HG02885 (cell line): ENCODE measurements around the gene TMEM130.
"Not testable (repeated sequence)": the region's sequence is repeated elsewhere in the genome, so short reads cannot be mapped to it uniquely, and the experiment has no call there.

Experiments used
- ATAC-seq: cut with Tn5 transposase; IDR thresholded peaks from one replicate; pipeline ENCODE4 v1.9.1; 2021; ENCODE audit warnings: mild to moderate bottlenecking; ENCODE audit not compliant: unreplicated experiment, poor library complexity

The TMEM130 gene

GRCh38 chr7:98855610-98856422 is 14.0 kb downstream of the TMEM130 start:
- no peak for ATAC-seq

DNA sequence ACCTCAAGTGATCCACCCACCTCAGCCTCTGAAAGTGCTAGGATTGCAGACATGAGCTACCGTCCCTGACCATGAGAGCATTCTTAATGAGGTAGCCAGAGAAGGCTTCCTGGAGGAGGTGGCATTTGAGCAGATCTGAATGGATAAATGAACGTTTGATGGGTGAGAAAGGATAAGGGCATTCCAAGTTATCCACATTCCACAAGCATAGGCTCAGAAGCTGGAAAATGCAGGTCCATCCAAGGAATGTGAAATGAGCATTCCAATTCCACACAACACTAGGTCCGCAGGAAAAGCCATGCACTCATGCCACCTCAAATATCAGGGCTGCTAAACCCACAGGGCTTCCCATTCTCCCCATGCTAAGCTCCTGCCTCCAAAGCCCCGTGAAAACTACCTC is 17.0 kb downstream of the TMEM130 start:
- no peak for ATAC-seq

DNA sequence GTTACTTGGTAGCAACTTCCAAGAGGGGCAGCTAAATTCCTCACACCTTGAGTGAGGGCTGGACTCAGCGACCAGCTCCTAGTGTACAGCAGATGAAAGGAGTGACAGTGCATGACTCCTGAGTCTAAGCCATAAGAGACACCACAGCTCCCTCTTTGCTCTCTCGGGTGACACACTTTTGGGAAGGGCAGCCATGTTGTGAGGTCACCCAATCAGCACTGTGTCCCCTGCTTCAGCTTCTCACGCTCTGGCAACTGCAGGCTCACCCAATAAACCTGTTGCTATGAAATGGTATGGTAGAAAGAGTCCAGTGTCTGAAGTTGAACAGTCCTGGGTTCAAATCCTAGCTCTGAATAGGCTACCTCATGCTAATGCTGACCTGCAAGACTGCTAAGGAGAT is 20.9 kb downstream of the TMEM130 start:
- ATAC-seq, result no peak

DNA sequence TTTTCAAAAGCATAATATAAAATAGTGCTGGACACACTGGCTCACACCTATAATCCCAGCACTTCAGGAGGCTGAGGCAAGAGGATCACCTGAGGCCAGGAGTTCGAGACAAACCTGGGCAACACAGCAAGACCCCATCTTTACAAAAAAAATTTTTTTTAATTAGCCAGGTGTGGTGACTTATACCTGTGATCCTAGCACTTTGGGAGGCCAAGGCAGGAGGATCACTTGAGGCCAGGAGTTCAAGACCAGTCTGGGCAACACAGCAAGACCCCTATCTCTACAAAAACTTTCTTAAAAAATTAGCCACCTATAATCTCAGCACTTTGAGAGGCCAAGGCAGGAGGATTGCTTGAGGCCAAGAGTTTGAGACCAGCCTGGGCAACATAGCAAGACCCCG is 27.3 kb downstream of the TMEM130 start:
- ATAC-seq, result not testable (repeated sequence)

DNA sequence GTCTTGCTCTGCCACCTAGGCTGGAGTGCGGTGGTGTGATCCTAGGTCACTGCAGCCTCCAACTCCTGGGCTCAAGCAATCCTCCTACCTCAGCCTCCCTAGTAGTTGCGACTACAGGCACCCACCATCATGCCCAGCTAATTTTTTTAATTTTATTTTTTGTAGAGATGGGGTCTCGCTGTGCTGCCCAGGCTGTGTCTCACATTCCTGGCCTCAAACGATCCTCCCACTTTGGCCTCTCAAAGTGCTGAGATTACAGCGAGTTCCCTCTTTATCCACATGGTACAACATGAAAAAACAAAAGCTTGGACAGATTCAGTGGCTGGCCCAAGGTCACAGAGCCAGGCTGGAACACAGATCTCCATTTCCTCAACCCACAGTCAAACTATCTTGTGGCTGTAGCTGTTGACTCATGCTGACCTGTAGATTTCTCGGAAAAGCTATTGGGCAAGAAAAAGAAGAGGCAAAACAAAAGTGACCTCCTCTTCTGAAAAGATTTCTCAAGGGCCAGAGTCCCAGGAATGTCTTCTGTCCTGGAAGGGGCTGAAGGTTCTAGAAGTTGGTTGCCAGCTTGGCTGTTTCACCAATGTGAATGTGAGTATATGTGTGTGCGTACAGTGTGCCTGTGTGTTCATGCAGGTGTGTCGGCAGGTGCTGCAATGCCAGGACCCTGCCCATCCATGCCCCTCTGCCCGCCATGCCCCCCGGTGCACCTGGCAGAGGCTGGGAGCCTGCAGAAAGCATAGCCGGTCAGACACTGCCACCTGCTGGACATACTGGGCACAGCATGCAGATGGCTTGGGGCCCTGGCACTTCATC is 28.4 kb downstream of the TMEM130 start:
- ATAC-seq, result peak; percentile 41

DNA sequence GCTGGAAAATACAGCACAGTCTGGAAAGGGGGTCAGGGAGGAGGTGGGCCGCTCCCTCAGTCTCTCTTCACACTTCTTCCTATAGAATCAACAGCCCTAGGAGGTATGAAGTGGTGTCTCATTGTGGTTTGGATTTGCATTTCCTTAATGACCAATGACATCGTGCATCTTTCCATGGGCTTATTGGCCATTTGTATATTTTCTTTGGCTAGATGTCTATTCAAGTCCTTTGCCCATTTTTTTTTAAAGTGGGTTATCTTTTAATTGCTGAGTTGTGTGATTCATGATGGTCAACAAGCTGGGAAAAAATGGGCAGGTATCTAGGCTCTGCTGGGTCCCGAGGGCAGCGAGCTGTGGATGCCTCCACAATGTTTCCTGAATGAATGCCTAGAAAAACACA is 29.1 kb downstream of the TMEM130 start:
- no peak for ATAC-seq

DNA sequence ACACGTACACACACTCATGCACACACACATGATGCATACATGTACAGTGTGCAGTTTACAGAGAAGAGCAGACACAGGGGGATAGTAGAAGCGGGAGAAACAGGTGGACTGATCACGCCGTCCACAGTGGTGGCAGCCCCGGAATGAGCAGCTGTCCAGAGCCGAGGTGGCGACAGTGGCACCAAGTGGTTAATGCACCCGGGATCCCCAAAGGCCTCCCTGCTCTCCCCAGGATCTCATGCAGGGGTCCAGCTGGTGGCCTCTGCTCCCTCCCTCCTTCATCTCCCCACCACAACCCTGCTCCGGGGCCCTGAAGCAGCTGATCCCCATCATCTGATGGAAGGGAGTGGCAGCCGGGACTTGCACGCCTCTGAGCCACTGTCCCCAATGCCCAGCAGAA is 29.7 kb downstream of the TMEM130 start:
- ATAC-seq, result no peak

GRCh38 chr7:98837630-98837972 is 32.2 kb downstream of the TMEM130 start:
- no peak for ATAC-seq

- no peak for ATAC-seq
Observed at GRCh38 chr7:98836811-98837629, 32.8 kb downstream of the TMEM130 start.

DNA sequence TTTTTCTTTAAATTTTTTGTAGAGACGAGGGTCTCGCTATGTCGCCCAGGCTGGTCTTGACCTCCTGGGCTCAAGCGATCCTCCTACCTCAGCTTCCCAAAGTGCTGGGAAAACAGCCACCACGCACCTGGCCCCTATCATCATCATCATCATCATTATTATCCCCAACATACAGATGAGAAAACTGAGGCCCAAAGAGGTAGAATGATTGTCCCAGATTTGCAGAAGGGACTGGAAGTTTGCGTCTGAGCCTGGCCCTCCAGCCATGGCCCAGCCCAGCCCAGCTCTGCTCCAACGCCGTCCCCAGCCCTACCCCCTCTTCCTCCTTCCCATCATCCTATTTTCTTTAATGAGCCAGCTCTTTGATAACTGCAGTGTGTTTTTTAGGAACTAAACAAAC is 34.9 kb downstream of the TMEM130 start:
- ATAC-seq, result no peak

DNA sequence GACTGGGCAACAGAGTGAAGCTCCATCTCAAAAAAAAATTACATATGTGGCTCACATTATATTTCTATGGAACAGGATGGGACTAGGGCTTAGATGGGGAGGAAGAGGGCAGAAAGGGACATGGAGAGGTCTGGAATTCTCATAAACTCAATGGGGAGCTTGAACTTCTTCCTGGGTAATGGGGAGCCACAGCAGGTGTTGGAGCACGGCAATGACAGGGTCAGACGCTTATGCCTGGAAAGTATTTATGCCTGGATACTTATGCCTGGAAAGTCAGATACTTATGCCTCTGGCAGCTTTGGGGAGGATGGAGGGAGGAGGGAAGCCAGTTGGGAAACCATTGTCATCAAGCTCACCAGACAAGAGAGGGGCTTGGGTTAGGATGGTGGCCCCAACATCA is 36.8 kb downstream of the TMEM130 start:
- no peak for ATAC-seq

DNA sequence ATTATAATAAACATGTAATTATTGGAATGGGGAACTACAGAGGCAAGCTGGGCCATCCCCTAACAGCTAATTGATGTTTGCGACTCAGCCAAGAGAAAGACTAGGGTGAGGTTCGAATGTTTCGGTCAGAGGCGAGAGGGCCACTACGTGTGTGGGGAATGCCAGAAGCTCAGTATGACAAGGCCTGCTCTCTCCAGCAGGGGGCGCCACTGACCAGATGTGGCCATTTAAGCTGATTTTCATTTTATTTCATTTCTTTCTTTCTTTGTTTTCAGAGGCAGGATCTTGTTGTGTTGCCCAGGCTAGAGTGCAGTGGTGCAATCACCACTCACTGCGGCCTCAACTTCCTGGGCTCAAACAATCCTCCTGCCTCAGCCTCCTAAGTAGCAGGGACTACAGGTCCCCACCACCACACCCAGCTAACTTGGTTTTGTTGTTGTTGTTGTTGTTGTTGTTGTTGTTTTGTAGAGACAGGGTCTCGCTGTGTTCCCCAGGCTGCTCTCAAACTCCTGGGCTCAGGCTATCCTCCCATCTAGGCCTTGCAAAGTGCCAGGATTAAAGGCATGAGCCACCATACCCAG is 38.1 kb downstream of the TMEM130 start:
- no peak for ATAC-seq

DNA sequence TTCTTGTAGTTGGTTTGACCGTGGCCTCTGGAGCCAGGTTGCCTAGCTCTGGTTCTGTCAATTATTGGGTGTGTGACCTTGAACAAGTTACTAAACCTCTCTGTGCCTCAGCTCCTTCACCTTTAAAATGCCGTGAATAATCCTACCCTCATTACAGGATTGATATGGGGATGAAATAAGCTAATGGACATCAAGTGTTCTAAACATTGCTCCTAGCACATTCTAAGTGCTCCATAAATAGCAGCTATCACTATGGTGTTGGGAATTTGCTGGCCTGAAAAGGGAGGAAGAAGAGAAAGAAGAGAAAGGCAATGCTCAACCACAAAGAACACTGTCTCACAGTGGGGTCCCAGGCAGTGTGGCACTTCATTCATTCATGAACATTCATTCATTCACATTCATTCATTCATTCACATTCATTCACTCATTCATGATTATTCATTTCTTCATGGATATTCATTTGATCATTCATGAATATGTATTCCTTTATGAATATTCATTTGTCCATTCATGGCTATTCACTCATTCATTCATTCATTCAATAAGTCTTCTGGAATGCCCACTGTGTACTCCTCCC is 38.8 kb downstream of the TMEM130 start:
- ATAC-seq, result no peak

DNA sequence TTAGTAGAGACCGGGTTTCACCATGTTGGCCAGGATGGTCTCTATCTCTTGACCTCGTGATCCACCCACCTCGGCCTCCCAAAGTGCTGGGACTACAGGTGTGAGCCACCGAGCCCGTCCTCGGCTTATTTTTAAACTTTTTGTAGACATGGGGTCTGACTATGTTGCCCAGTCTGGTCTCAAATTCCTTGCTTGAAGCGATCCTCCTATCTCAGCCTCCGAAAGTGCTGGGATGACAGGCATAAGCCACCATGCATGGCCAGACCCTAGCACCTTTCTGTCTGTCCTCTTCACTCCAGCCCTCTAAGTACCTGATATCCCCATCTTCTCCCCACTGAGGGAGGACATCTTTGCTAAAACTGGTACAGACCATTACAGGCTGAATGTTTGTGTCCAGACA is 41.4 kb downstream of the TMEM130 start:
- no peak for ATAC-seq

DNA sequence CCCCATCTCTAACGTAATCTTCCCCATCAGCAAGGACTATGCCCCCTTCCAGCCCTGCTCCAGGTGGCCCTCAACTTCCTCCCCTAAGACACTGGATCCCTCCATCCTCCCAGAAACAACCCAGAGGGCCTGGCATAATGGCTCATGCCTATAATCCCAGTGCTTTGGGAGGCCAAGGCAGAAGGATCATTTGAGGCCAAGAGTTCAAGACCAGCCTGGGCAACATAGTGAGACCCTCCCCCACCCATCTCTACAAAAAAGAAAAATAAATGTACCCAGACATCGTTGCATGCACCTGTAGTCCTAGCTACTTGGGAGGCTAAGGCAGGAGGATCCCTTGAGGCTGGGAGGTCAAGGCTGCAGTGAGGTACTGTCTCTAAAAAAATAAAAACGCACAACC is 42.6 kb downstream of the TMEM130 start:
- ATAC-seq, result no peak

GRCh38 chr7:98826811-98827231 is 43.0 kb downstream of the TMEM130 start:
- ATAC-seq, result no peak

DNA sequence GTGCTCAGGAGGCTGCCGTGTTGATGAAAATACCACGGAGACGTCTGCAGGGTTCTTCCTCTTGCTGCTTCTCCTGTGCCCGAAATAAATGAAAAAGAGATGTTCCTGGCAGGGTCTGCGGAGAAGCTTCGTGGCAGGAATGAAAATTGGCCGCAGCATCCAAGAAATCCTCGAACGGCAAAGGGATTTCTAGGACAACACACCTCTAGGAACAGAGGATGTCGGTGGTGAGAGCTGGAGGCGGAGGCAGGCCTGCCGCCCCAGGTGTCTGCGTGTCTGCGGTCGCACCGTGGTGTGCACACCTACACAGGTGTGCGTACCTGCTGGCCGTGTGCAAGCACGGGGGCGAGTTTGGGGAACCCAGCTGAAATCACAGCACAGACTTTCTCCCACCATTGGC is 43.4 kb downstream of the TMEM130 start:
- no peak for ATAC-seq

DNA sequence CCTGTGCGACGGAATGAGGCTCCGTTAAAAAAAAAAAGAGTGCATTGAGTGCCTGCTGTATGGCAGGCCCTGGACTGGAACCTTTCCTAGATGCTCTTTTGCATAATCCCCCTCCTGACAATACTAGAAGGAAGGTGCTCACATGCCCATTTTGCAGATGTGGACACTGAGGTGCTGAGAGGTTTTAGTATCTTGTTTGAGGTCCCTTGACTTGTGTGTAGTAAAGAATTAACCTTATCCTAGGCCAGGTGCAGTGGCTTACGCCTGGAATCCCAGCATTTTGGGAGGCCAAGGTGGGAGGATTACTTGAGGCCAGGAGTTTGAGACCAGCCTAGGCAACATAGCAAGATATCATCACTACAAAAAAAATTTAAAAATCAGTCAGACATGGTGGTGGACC is 46.6 kb downstream of the TMEM130 start:
- ATAC-seq, result no peak

DNA sequence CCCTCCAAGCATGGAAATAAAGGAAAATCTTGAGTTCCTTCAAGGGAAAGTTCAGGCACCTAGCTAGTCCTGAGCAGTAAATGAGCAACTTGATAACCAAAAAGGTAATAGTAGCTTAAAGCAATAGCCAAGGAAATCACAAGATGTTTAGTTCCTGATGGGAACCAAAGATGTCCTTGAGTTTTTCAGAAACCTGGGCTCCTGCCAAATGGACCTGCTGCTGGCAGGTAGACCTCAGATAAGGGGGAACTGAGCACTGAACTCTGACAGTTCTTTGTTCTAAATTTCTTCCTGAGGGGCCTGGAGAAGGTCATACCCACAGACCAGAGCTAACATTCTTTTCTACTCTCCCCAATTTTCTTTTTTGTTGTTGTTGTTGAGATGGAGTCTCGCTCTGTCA is 48.5 kb downstream of the TMEM130 start:
- ATAC-seq, result no peak
